ENCODE measurements around the gene TIPARP. TPM values are rescaled to one million over a fixed set of nuclear protein-coding genes. Genes with fewer than 3 reads are reported as not detected.
"Not testable (repeated sequence)": the region's sequence is repeated elsewhere in the genome, so short reads cannot be mapped to it uniquely, and the experiment has no call there.

Gene TIPARP
- total RNA-seq, 1 donor from 2014 or later, result 30.2 TPM

DNA sequence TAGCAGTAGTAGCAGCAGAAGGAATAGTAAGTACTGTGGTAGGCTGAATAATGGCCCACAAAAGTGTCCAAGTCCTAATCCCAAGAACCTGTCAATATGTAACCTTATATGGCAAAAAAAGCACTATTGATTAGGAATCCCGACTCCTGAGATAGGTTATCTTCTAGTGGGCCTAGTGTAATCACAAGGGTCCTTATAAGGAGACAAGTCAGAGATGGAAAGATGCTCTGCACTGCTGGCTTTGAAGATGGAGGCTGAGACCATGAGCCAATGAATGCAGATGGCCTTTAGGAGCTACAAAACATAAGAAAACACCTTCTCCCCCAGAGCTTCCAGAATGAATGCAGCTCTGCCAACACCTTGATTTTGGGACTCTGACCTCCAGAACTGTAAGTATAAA lies 36.0 kb downstream of the TIPARP start:
- no peak for DNase-seq (ENCODE audit: low spot score)

DNA sequence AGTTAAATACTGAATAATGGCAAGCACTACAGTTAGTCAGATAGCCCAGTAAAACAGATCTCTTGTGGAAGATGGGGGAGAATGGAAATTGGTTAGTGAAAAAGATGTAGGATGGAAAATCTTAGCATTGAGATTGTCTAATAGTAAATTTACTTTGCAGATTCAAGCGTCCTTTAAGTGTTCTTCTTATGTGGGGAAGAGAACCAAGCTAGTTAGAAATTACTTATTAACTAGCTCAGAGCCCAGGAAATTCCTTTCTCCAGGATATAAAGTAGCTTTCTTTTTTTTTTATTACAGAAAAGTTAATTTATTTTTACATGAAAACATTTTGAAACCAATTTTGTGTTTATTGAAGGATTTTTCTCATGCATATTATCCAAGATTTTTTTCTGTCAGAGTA lies 36.7 kb downstream of the TIPARP start:
- no peak for DNase-seq (ENCODE audit: low spot score)

DNA sequence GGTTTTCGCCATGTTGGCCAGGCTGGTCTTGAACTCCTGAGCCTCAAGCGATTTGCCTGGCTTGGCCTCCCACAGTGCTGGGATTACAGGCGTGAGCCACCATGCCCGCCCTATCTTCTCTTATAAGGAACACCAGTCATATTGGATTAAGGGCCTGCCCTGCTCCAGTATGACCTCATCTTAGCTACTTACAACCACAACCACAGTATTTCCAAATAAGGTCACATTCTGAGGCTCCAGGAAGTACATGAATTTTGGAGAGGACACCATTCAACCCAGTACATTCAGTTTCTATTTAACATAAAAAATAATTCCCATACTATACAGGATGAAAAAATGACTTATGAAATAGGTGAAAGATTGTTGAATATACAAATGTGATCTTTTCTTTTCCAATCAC lies 37.6 kb downstream of the TIPARP start:
- DNase-seq (ENCODE audit: low spot score), result not testable (repeated sequence)

GRCh38 chr3:156716105-156716862 lies 41.9 kb downstream of the TIPARP start:
- DNase-seq (ENCODE audit: low spot score), result no peak

DNA sequence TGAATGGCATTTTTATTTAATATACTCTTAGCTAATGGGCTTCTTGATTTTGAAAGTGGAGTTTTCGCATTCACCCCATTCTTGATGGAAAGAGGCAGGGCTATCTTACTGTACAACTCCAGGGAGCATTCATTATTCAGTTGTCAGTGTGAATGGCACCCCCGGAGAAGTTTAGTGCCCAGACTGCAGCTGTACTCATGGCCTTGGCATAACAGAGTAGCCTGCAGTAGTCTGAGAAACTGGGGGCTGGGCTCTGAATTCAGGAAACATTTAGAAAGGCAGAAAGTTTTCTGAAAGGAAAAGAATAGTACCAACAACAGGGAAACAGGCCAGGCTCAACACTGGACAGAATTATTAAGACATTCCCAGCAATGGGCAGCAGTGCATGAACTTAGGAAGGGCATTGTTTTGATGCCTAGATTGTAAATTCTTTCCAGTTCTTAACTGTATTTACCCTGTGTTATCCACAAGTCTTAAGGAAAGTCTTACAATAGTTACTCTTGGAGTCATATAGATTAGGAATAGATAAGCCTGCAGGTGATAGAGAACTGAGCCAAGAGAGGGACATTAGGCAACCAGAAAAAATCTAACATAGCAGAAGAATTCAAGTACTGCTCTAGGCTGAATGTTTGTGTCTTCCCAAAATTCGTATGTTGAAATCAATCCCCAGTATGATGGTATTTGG lies 44.4 kb downstream of the TIPARP start:
- DNase-seq (ENCODE audit: low spot score), result no peak

DNA sequence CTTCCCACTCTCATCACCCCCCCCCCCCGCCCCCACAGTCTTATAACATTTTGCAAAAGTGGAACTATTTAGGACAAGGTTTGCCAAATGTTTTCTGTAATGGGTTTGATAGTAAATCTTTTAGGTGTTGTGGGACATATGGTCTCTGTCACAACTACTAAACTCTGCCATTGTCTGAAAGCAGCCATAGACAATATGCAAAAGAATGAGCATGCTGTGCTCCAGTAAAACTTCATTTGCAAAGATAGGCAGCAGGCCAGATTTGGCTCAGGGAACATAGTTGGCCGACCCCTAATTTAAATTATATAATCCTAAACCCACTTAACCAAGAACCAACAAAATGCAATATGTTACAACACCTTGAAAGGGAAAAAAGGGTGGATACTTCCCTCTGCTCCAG lies 46.4 kb downstream of the TIPARP start:
- DNase-seq (ENCODE audit: low spot score), result no peak

DNA sequence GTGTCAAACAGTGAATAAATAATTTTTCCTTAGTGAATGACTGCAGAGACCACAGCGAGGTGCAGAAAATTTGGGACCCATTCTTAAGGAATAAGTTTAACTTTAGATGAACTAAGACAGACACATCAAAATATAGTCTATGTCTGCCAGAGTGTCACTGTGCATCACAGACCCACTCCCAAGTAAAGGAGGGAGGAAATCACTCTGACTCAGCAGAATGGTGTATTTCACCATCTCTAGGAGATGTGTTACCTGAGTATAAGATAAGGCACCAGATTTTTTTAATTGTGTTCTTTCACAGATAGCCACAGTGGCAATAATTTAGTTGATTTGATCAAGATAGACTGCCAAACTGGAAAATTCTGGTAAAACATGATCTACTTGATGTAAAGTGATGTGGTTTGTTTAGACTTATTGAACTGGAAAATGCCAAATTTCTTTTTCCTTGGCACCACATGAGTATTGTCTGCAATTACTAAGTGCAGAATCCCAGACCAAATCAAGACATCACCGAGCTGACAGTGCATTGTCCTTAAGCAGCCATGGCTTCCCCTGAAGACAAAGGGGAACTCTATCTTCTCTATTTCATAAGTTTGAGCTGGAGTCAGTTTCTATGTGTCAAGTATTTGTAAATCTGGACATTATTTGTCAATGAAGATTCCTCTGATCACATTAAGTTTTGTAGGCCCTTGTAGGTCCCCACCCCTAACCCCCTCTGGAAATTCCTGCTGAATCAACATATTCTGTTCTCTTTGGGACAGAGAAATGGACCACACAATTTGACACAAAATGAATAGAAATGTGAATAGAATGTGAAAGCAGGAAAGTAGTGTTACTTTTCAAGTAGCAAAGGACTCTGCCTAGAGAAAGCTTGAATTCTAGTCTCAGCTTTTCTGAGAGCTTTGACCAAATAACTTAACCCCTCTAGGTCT lies 47.6 kb downstream of the TIPARP start:
- DNase-seq (ENCODE audit: low spot score), result no peak

- DNase-seq (ENCODE audit: low spot score), result no peak
Observed at GRCh38 chr3:156723182-156723619, 48.8 kb downstream of the TIPARP start.

- DNase-seq (ENCODE audit: low spot score), result no peak
Observed at GRCh38 chr3:156725682-156726081, 51.3 kb downstream of the TIPARP start.

- no peak for DNase-seq (ENCODE audit: low spot score)
Observed at GRCh38 chr3:156726456-156726855, 52.1 kb downstream of the TIPARP start.

GRCh38 chr3:156727519-156728205 lies 53.3 kb downstream of the TIPARP start:
- DNase-seq (ENCODE audit: low spot score), result no peak

DNA sequence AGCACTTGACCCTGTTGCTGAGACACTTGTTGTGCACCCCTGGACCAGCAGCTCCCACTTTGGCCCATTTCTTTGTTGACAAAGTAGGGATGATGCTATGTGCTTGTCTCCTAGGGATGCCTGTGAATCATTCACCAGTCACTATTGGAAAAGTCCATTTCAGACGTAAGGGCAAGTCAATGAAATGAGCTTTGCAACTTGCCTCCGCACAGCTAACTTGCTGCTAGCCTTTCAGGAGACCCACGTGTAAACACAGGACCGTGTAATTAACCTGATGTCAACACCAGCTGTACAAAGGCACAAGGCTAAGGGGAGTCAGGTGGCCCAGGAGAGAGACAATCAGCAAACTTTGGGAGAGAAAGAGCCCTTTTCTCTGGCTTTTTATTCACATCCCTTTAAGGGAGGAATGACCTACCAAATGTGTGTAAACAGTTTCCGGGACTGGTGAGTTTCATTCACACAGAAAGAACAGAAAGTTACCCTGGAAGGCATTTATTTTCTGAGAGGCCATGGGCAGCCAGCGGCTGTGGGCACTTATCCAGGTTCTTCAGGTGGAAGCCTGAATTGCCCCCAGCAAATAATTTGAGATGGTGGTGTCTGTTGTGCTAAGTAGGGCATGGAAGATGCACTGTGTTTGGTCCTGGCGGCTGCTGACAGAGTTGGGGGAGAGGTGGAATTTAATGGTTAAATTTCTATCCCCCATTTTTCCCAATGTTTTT lies 54.0 kb downstream of the TIPARP start:
- no peak for DNase-seq (ENCODE audit: low spot score)

DNA sequence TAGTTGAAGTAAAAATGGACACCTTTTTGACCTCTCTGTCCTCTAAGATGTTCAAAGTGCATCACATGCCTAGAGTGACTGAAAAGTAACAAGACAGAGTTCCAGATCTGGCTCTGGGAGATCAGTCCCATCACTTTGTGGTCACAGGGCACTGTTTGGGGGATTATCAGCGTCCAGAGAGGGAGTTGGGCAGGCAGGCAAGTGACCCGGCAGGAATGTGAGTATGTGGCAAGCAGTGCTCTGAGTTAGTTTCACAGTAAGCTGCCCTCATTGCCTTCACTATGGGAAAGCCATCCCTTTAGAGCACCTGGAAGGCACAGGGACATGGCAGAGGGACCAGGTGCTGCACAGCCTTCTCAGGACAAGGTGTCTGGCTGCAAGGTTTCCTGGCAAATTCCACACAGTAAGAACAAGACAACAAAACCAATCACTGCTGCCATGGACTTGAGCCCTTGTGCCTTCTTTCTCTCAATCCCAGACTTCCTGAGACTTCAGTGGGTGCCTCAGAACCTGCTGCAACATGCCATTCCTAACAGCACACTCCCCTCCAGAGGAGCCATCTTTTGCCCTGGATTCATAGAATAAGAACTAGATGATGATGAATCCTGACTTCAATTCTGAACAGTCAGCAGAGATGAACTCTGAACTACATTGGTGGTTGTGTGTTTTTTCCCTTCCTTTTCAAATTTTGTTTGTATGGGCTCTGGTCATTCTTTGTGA lies 55.2 kb downstream of the TIPARP start:
- no peak for DNase-seq (ENCODE audit: low spot score)

DNA sequence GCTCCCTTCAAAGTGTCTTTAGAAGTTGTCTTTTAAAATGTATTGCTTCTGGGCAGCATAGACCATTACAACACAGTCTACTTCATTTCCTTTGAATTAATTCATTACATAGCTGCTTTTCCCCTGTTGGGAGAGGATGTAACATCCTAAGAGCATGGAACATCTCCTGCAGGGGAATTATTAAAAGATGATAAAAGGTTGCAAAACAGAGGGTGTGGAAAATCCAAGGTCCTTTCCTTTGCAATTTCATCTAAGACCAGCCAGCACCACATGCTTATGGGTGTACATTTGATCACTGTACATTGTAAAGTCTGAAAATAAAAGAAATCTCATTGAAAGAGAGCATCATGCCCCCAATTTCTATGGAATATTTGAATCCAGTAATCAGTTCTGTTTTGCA lies 57.4 kb downstream of the TIPARP start:
- no peak for DNase-seq (ENCODE audit: low spot score)

- no peak for DNase-seq (ENCODE audit: low spot score)
Observed at GRCh38 chr3:156732261-156732660, 57.9 kb downstream of the TIPARP start.

GRCh38 chr3:156732715-156733421 lies 58.5 kb downstream of the TIPARP start:
- DNase-seq (ENCODE audit: low spot score), result no peak

- not testable (repeated sequence) for DNase-seq (ENCODE audit: low spot score)
Observed at GRCh38 chr3:156734661-156735060, 60.3 kb downstream of the TIPARP start.

- no peak for DNase-seq (ENCODE audit: low spot score)
Observed at GRCh38 chr3:156735471-156735870, 61.1 kb downstream of the TIPARP start.

DNA sequence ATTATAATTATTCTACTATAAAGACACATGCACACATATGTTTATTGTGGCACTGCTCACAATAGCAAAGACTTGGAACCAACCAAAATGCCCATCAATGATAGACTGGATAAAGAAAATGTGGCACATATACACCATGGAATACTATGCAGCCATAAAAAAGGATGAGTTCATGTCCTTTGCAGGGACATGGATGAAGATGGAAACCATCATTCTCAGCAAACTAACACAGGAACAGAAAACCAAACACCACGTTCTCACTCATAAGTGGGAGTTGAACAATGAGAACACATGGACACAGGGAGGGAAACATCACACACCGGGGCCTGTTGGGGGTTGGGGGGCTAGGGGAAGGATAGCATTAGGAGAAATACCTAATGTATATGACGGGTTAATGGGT lies 62.7 kb downstream of the TIPARP start:
- not testable (repeated sequence) for DNase-seq (ENCODE audit: low spot score)

GRCh38 chr3:156738251-156738650 lies 63.9 kb downstream of the TIPARP start:
- DNase-seq (ENCODE audit: low spot score), result no peak

All from ureter (tissue), 1 donor.